Activated CD8-positive, alpha-beta memory T cell treated with anti-CD3 and anti-CD28 coated beads for 4 hours (primary cell): Measurements from ENCODE around the gene CMIP.

Experiments
- DNase-seq, 2 donors: peaks; one replicate each; pipeline ENCODE4 v3.0.0-alpha.2; 2020; ENCODE audit warnings: low read depth in 2 of 2

Gene CMIP

DNA sequence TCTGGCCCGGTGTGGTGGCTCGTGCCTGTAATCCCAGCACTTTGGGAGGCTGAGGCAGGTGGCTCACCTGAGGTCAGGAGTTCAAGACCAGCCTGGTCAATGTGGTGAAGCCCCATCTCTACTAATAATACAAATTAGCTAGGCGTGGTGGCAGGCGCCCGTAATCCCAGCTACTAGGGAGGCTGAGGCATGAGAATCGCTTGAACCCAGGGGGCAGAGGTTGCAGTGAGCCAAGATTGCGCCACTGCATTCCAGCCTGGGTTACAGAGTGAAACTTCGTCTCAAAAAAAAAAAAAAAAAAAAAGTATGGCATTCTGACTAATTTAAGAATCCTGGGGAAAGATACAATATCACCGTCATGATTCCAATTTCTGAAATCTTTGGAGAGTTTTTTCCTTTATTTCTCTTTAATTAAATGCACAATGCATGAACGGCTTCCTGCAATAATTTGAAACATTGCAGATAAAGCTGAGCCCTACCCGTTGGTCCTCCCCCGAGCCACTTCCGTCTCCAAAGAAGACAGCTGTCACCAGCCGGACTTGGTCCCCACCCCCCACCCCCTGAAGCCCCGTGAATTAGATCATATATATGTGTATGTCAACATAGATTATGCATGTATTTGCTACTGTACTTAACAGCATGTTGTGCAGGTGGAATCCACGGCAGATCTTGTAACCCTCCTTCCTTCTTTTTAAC is 191.8 kb downstream of the CMIP start:
- no peak for DNase-seq

DNA sequence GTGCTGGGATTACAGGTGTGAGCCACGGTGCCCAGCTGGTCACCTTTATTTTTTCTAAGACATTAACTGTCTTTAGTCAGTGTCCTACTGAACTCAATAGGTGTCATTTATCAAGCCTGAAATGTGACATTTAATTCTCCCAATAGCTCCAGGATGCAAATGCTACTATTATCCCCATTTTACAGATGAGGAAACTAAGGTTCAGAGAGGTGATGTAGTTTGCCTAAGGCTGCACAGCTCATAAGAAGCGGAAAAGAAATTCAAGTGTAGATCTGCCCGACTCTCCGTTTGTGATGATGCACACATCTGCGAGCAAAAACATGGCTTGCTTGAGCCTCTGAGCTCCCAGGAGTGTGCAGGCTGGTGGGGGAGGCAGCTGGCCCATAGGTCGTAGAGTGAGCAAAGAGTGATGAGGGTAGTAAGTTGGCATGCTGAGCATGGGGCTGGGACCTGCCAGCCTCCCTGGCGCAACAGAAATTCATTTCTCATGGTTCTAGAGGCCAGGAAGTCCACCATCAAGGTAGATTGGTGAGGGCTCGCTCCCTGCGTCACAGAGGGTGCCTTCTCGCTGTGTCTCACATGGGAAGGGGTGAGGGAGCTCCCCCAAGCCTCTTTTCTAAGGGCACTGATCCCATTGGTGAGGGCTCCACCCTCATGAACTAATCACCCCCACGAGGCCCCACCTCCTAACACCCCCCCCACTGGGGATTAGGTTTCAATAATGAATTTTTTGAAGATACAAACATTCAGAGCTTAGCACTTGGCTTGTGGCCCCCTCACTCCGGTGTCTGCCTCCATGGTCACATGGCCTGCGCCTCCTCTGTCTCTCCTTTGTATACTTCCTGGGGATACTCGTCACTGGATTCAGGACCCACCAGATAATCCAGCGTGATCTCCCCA is 193.0 kb downstream of the CMIP start:
- no peak for DNase-seq

DNA sequence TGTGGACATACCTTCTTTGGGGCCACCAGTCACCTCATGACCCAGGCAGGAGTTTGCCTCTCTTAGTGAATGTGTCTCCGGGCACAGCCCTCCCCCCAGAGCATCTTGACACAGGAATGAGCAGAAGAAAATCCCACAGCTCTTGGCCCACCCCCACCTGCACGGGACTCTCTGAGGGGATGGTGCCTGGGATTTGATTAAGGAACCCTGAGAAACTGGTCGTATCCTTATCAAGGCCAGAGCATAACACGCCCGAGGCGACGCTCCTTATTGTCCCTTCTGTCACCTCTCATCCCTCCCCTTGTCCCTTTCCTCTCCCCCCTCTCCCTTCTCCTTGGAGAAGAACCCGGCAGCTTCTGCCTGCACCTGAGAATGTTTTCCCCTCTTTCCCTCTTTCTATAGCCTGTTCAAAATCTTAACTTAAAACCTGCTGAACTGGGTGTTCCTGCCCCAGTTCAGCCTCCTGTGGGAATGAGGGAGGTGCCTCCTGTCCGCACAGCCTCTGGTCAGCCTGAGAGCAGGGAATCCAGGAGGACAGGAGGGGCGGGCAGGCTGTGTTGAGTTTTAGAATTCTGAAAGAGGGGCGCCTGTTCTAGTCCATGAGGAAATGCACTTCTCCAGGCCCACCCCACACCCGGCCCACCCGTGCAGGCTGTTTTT is 193.8 kb downstream of the CMIP start:
- DNase-seq: no peak

- no peak for DNase-seq
Measured at GRCh38 chr16:81639348-81639747, 194.7 kb downstream of the CMIP start.

DNA sequence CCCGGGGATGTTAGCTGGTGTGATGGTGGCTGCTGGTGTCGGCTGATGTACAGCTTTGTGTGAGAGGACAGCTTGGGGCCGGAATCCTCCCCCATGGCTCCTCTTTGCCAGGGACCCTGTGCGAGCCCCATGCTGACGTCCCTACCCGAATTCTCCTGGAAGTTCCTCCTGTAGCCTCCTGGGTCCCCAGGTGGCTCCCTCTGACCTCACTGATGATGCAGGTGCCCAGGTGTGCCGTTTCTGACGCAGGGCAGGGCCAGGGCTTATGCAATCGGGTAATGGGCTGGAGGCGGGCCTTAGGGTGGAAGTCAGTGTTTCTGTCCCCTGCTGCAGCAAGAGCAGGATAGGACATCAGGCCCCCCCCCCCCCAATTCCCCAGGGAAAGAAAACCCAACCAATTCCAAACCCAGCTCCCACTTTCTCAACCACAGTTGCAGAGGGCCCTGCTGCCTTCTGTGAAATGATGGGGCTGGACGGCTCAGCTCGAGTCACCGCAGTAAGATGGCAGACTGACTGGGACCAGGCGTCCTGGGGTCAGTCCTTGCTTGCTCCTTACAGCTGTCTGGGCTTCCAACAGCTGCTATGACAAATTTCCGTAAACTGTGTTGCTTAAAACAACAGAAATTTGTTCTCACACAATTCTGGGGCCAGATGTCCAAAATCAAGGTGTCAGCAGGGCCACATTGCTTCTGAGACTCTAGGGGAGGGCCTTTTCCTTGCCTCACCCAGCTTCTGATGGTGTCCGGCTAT is 195.5 kb downstream of the CMIP start:
- DNase-seq: no peak

GRCh38 chr16:81640681-81641070 is 196.1 kb downstream of the CMIP start:
- no peak for DNase-seq

GRCh38 chr16:81641395-81642106 is 196.9 kb downstream of the CMIP start:
- no peak for DNase-seq

DNA sequence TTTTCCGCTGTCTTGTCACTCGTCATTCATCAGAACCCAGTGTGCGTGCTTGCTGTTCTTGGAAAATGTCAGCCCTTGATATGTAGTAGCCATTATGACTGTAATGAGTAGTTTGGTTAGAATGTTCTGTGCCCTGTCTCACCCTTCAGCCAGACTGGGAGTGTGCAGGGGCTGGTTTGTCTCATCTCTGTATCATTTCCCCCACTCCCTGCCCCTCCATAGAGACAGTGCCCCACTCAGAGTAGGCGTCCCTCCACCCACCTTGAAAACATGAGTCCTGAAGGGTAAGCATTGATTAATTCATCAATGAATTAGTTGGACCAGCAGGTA is 197.5 kb downstream of the CMIP start:
- no peak for DNase-seq

DNA sequence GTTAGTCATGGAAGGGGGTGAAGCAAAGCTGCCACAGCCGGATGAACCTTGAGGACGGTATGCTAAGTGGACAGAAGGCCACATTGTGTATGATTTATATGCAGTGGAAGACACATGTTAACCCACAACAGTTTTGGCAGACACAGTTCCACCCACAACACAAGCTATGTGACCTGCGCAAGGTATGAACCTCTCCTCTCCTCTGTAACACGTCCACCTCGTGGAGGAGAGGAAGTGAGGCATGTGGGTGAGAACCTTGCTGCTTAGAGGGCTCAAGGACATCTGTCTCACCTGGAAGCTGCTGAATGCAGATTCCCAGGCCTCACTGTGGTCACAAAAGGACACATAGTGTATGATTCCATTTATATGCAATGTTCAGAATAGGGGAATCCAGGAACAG is 198.3 kb downstream of the CMIP start:
- DNase-seq: no peak

DNA sequence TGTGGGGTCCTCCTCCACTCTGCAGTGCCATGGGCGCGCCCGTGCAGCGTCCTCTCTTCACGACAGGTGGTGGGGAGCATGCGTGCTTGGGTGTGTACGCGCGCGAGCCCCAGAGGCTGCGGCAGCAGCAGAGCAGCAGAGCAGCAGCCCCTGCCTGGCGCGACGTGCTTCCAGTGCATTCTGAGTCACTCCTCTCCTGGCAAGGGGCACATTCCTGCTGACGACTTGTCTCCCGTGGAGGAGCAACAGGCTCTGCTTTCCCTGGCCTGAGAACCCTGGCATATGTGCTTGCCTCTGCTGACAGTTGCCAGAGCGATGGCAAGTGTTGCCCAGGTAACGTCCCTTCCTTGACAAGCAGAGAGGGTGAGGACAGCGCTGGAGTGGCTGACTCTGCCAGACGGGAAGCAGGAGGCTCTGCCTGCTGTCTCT is 200.7 kb downstream of the CMIP start:
- no peak for DNase-seq

DNA sequence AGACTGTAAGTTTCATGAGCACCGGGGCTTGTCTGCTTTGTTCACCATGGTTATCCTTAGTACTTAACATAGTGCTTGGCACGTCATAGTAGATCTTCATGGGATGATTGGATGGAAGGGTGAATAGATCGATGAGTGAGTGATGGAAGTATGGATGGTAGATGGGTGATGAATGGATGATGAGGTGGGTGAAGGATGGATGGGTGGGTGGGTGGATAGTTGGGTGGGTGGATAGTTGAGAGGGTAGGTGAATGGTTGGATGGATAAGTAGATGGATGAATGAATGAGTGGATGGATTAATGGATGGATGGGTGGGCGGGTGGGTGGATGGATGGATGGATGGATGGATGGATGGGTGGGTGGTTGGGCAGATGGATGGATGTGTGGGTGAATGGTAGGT is 201.3 kb downstream of the CMIP start:
- no peak for DNase-seq

DNA sequence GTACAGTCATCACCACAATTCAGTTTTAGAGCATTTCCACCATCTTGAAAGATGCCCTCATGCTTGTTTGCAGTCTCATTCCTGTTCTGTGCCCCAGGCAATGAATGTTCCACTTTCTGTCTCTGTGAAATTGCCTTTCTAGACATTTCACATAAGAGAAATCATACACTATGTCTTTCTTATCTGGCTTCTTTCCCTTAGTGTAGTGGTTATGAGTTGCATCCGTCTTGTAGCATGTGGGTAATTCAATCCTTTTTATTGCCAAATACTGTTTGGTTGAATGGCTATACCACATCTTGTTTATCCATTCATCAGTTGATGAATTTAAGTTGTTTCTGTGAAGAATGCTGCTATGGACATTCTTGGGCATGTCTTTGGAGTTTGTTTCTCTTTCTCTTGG is 202.0 kb downstream of the CMIP start:
- no peak for DNase-seq

DNA sequence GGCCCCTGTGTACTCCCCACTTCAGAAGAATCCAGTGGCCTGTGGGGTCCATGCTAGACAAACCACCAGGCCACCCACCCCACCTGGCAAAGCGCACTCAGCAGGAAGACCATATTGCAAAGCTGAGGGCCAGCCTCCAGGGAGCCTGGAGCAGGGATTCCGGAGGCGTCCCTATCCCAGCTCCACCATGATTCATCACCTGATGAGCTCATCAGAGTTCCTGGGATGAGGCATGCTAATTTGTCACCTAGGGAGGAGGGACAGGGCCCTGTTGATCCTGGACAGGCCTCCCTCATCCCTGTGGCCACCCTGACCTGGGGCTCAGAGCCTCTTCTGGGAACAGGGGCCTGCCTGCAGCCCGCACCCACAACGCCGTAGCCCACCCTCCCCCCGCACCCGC is 202.9 kb downstream of the CMIP start:
- no peak for DNase-seq

- no peak for DNase-seq
Measured at GRCh38 chr16:81649561-81650184, 205.1 kb downstream of the CMIP start.

- no peak for DNase-seq
Measured at GRCh38 chr16:81650281-81650680, 205.7 kb downstream of the CMIP start.

DNA sequence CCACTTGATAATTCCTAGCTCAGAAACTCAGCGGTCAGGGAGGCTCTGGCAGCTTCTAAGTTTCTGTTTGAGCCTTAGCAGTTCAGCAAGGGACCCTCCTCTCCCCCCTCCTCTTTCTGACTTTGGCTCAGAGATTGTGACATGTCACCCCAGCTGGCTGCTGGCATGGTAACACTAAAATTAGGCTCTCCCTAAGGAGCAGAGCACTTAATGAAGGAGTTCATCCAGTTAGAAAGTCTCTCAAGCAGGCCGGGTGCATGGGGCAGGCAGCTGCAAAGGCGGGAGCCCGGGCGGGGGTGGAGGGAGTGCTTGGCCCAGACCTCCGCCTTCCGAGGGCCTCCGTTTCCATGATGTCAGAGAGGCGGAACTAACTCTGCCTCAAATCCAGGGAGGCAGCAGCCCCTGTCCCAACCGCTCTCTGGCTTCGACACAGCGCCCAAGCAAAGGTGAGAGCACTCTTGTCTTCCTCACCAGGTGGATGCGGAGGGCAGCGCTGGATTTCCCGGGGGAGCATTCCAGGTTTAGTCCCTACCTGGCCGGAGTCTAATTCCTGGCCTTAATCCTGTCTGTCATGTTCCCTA is 206.5 kb downstream of the CMIP start:
- DNase-seq: no peak

DNA sequence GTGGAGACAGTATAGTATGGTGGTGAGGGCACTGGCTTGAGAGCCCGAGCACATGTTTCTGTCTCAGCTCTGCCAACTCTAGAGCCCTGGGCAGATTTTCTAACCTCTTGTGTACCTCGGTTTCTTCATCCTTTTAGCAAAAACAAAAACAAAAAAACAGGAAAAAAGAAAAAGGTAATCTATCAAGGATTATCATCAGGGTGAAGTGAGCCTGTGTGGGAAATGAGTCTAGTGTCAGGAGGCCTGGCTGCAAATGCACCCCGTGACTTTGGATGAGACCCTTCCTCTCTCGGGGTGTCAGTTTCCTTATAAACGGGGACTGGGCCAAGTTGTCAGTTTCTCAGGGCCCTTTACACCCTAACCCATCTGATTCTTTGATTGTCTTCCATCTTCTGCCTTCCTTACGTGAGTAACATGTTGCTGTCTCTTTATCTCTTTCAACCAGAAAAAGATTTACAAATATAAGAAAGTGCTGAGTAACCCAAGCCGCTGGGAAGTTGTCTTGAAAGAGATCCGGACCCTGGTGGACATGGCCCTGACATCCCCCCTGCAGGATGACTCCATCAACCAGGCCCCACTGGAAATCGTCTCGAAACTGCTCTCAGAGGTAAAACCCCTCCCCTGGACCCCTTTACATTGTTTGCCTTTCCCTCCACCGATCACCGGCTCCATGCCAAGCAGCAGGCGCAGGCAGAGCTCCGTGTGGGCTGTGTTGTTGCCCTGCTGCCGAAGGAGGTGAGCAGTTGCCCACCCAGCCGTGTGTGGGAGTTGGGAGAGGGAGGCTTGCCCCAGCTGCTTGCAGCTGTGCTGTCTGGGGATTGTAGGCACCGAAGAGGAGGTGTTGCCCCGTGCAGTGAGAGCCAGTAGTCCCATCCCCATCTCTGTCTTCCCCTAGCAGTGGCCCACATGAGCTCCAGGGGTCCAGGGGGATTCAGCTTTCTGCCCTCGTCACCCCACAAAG is 207.4 kb downstream of the CMIP start:
- DNase-seq: no peak

DNA sequence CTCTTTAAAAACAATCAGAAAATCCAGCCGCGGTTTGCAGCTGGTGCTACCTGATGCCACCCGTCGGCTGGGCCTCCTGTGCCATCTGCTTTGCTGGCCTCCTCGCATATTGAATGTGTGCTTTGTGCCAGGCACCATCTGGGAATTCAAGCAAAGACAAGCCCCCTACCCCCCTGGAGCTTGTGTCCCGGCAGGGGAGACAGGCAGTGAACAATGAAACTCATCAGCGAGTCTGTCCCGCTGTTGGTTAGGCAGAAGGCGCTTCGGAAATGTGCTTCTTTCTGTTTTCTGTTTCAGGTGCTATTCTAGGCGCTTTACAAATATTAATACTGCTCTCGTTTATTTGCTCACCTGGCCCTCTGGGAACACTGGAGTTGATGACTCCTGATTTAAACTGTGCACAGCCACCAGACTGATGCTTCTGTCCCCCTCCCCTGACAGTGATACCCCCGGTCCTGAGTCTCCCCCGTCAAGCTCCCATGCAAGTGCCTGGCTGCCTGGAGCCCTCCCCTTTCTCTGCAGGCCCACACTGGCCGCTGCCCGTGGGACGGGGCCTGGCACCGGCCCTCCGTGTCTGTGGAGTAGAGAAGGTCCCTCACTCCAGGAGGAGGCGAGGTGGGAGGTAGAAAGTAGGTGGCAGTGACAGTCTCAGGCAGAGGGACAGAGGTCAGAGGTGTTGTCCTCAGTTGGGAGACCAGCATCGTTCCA is 208.3 kb downstream of the CMIP start:
- DNase-seq: no peak

- DNase-seq: no peak
Measured at GRCh38 chr16:81654346-81654745, 209.7 kb downstream of the CMIP start.
